GM19025 (cell line): Measurements from ENCODE around the gene MAP2K3.
"Not testable (repeated sequence)": the region's sequence is repeated elsewhere in the genome, so short reads cannot be mapped to it uniquely, and the experiment has no call there.

Experiments used
- ATAC-seq: cut with Tn5 transposase; IDR thresholded peaks from one replicate; pipeline ENCODE4 v1.9.1; 2021; ENCODE audit warnings: mild to moderate bottlenecking, low read depth, moderate library complexity; ENCODE audit not compliant: unreplicated experiment

MAP2K3 gene

GRCh38 chr17:21320430-21320829 is 35.9 kb downstream of the MAP2K3 start:
- not testable (repeated sequence) for ATAC-seq

DNA sequence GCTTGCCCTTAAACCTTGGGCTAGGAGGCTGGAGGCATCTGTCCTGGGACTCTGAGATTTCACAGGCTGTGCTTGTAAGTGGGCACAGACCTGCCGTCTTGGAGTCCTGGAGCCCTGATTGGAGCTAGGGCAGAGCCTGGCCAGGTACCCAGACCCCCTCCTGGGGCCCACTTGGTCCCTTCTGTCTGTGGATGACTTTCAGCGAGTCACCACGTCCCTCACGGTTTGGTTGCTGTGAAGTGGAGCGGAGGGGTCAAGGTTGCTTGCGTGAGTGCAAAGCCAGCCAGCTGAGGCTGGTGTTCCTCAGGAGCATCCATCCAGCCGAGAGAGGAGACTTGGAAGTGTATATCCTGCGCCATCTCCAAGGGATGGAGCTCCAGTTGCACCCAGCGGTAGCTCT is 36.5 kb downstream of the MAP2K3 start:
- not testable (repeated sequence) for ATAC-seq

DNA sequence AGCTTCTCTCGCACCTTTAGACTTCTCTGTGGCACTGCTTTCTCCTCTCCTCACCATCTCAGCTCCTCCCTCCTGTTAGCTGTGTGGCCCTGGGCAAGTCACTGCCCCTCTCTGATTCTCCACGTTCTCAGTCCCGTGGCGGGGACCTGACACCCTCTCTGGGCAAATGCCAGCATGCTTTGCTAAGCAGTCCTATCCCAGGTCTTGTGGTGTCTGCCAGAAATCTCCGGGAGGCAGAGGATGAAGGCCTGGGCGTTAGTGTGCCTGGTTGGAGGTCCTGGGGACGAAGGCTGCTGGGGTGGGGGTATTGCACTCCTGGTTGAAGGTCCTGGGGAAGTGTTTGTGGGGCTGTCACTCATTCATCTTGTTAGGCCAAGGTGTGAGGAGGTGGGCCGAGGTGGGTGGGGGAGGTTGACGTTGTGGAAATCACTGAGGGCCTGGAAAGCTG is 37.3 kb downstream of the MAP2K3 start:
- ATAC-seq = not testable (repeated sequence)

DNA sequence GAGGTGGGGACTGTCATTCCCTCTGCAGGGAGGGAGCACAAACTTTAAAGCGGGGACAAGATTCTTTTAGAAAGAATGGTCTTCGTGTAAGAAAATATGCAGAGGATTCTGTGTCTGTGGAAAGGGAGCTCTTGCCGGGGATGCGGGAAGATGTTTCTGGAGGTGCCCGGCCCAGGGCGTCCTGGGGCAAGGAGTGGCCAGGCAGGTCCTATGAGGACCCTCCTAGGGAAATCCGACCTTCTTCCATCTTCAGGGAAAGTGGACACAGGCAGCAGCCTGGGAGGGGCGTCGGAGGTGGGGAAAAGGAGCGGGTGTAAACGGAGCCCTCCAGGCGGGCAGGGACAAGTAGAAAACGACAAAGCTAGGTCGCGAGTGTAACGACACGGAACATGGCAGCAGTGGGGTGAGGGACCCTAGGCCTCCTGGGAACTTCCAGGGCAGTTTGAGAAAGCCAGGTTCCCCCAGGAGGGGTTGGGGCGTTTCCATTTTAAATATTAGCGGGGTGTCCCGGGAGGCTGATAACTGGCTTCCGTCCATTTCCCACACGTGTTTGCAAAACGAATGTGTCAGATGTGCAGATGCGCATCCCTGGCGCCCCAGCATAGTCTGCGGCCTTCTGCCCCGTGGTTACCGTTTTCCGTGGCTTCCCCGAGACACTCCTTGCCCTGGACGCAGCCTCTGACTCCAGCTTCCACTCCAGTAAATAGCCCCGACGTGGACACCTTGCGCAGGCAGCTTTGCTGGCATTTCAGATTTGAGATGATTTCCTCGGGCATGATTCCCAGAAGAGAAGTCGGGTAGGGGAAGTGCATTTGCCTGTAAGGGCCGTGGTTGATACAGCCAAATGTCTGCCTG is 39.0 kb downstream of the MAP2K3 start:
- not testable (repeated sequence) for ATAC-seq

- ATAC-seq = not testable (repeated sequence)
Observed at GRCh38 chr17:21324741-21325140, 40.2 kb downstream of the MAP2K3 start.

- not testable (repeated sequence) for ATAC-seq
Observed at GRCh38 chr17:21327921-21328320, 43.4 kb downstream of the MAP2K3 start.

DNA sequence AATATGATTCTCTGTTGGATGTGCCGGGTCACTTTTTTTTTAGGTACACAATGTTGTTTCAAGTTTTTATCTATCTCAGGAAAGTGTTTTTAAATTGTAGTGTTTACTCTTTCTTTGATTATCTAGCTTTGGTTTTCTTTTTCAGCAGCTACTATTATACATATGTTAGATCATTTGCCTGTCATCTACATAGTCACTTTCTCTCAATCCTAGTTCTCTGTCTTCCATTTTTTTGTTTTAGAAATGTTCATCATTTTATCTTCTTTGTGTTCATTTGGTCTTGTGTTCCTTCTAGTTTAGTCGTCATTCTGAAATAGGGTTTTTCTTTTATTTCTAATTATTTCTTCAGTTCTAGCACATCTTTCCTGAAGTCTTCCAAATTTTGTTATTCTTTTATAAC is 44.3 kb downstream of the MAP2K3 start:
- ATAC-seq = not testable (repeated sequence)

DNA sequence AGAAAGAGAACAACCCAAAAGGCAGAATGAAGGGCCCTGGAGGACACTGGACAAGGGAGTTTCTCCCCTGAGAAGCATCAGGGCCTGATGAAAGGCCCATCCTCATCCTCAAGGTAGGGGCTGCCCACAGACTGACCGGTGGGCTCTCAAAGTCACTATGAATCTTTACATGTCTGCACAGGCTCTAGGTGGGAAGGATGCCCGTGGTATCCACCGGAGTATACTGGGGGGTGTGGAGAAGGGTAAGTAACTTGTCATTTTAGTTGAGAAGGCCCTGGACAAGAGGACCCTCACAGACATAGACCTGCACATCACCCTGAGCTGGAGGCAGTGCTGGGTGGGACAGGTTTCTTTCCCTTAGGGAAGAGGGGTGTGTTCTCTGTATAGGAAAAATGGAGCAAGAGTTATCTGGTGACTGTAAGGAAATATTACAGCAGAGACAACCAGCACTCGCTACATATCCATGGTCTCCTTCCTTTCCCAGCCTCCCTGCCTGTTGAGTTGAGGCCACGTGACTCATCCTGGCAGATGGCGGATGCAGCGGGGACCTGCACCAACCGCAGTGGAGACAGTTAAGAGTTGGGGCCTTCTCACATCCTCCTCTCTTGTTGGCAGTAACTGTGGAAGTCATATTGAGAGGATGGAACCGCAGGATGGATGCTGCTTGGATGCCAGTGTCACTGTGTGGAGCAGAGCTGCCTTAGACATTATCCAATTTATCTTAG is 46.1 kb downstream of the MAP2K3 start:
- no peak for ATAC-seq

DNA sequence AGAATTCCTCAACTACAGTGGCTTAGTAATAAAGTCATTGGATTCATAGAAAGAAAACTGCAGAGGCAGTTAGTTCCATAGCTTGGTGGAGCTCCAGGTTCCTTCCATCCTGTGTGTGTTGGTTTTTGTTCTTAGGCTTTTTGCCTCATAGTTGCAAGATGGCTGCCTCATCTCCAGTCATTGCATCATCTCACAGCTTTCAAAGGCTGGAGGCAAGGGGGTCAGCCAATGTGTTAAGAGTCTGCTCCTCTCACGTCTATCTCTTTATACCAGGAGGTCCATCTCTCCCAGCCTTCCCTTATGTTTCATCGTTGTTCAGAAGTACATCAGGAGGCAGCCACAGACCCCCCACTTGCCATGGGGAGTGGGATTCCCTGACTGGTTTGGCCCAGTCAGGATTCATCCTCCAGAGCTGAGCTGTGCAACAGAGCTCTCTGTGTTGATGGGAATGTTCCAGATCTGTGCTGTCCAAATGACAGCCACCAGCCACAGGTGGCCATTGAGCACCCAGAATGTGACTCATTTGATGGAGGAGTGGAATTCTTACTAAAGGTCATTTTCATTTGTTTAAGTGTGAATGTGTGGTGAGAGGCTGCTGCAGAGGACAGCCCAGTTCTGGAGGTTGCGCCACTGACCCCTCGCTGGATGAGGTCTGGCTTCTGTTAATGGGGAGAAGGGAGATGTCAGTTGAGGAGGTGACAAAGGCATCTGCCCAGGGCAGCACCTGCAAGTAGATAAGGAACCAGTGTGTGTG is 52.2 kb downstream of the MAP2K3 start:
- not testable (repeated sequence) for ATAC-seq

DNA sequence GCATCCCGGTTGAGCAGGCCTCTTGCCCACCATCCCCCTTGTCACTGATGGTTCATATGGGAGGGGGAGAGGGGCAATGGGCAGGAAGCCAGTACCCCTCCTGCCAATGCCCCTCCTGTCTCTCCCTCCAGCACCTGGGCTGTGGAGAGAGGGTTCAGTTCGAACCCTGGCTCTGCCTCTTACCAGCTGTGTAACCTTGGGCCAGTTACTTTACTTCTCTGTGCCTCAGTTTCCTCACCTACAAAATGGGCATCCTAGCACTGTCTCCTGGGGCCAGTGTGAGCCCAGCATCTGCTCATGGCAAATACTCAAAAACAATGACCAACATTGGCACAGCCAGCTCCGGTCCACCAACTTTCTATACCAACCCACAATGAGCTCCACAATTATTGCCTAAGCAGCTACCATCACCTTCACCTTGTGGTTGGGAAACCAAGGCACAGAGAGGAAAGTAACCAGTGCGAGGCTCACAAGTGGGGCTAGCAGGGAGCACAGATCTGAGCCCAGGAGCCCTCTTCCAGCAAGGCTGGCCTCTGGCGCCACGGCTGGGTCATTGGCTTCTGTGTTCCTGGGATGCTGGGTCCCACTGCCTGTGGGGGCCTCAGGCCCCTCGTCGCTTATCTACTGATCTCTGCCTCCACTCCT is 53.6 kb downstream of the MAP2K3 start:
- ATAC-seq = not testable (repeated sequence)

GRCh38 chr17:21339011-21339410 is 54.5 kb downstream of the MAP2K3 start:
- no peak for ATAC-seq

GRCh38 chr17:21339571-21339970 is 55.1 kb downstream of the MAP2K3 start:
- ATAC-seq = not testable (repeated sequence)

DNA sequence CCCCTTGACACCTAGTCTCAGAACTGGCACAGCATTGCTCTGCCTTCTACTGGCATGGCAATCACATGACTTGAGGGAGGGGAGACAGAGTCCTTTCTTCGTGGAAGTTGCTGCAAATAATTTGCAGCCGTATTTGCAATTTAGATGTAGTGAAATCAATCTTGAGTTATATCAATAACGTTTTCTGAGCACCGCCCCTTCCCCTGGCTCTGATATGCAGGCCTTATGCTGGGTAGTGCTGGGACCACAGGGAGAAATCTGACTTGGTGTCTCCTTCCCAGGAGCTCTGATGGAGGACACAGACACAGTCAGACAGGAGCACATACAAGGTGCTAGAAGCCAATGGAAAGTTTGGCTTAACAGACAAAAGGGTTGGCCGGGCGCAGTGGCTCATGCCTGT is 55.9 kb downstream of the MAP2K3 start:
- not testable (repeated sequence) for ATAC-seq

DNA sequence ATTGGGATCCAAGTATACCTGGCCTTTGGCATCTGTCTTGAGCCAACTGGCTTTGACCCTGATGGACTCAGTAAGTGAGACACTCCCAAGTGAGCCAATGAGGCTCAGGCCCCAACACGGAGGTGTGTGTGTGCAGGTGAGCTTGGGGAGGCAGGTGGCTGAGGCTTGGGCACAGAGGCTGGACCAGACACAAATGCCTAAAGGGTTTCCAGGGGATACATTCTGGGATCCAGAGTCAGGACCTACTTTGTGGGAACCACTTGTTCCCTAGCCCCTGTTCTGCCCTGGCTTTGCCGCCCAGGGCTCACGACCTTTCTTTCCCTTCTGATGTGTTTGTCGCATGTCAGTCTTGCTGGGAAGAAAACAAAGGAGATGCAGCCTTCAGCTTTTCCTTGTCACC is 56.8 kb downstream of the MAP2K3 start:
- not testable (repeated sequence) for ATAC-seq

- not testable (repeated sequence) for ATAC-seq
Observed at GRCh38 chr17:21341925-21342540, 57.5 kb downstream of the MAP2K3 start.

DNA sequence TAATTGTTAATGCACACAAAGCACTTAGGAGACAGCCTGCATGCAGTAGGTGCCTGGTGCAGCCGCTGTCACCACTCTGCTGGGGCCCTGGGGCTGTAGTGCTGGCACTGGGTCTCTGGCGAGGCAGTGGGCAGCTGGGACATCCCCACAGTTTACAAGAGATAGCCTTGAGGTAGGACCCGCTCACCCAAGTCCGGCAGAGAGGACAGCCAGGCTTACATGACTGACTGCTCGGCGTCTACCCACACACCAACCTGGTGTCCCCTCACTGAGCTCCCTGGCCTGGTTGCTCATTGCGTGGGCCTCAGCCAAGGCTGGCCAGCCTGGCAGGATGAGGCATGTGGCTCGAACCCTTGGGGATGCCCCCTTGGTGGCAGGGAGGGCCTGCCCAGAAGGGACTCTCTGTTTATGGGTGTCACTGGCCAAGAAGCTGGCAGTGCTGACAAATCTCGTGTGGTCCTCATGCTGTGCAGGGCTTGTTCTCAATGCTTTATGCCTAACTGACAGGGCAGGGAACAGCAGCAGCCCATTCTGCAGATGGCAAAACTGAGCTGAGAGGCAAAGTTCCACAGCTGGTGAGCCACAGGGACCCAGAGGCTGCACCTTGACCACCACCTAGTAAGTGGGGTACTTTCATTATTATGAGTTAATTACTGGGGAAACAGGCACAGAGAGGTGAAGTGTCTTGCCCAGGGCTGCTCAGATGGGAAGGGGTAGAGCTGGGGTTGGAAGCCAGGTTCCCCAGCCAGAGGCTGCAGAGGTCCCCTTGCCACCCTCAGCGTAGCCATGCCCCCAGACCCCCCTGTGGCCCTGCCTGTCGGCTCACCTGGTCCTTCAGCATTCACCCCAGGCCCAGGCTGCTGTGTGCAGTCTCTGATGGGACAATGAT is 58.8 kb downstream of the MAP2K3 start:
- not testable (repeated sequence) for ATAC-seq

GRCh38 chr17:21344801-21345200 is 60.3 kb downstream of the MAP2K3 start:
- ATAC-seq = not testable (repeated sequence)

GRCh38 chr17:21345236-21345635 is 60.7 kb downstream of the MAP2K3 start:
- no peak for ATAC-seq

DNA sequence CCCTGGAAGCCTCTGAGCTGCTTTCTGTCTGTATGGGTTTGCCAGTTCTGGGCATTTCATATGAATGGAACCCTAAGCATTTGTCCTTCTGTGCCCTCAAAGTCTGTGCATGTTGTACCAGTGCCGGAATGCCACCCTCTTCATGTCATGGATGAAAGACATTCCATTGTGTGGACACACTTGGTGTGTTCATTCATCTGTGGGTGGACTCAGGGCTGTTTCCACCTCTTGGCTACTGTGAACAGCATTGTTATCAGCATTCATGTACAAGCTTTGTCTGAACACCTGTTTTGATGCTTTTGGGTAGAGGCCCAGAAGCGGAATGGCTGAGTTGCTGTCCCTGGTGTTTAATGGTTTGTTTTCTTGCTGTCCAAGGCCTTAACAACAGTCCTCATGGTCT is 61.6 kb downstream of the MAP2K3 start:
- not testable (repeated sequence) for ATAC-seq
